ENCODE measurements around the gene URB2. TPM values are rescaled to one million over a fixed set of nuclear protein-coding genes. Genes with fewer than 3 reads are reported as not detected.
"Not testable (repeated sequence)": the region's sequence is repeated elsewhere in the genome, so short reads cannot be mapped to it uniquely, and the experiment has no call there.

URB2 gene
- total and polyA plus RNA-seq, 10 donors = 2.1 to 13.6 (median 9.4) TPM

DNA sequence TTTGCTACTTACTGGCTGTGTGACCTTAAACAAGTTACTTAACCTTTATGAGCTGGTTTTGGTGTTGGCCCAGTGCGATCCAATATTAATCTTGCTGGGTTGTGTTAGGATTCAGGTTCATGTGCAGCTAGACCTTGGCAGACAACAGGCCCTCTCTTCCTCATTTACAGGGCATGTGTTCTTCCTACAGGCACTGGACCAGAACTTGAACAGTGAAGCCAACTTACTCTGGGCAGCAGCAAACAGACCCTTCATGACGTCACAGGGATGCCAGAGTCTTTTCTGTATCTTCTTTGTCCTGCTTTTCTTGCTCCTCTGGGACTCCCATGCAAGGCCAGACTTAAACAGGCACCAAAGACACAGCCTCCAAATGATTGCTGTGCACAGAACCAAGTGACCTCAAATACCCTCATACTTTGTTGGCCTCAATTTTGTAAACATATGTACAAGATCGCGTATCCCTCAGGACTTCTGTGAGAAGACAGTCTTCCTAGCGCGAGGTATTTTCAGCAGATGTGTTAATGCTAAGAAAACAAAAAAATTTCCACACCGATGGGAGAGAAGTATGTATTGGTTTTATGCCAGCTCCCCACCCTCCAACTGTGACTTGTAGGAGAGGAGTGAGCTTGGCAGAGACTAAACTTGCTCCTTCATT lies 73.7 kb downstream of the URB2 start:
- Histone ChIP-seq H3K27ac (no peak overlapping the region), H3K4me3 (no peak overlapping the region), H3K9me3 (no peaks in the 10 kb centered on the region), H3K27me3 (replicated peaks in 1 of 7) (peaks cover 0 to under 1% (median 0%) of the 10 kb centered on the region in 7 donors), H3K36me3 (no peaks in the 10 kb centered on the region), H3K4me1 (peaks cover 0 to 4% (median 1%) of the 10 kb centered on the region in 6 donors)
- TF ChIP-seq POLR2A (IDR thresholded peaks at IDR 0.05) (no peak), POLR2AphosphoS5 (IDR thresholded peaks at IDR 0.05) (no peak)
- TF ChIP-seq, protein P1, sequence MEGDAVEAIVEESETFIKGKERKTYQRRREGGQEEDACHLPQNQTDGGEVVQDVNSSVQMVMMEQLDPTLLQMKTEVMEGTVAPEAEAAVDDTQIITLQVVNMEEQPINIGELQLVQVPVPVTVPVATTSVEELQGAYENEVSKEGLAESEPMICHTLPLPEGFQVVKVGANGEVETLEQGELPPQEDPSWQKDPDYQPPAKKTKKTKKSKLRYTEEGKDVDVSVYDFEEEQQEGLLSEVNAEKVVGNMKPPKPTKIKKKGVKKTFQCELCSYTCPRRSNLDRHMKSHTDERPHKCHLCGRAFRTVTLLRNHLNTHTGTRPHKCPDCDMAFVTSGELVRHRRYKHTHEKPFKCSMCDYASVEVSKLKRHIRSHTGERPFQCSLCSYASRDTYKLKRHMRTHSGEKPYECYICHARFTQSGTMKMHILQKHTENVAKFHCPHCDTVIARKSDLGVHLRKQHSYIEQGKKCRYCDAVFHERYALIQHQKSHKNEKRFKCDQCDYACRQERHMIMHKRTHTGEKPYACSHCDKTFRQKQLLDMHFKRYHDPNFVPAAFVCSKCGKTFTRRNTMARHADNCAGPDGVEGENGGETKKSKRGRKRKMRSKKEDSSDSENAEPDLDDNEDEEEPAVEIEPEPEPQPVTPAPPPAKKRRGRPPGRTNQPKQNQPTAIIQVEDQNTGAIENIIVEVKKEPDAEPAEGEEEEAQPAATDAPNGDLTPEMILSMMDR (IDR thresholded peaks at IDR 0.05 in 8 of 11, conservative IDR thresholded peaks at IDR 0.05 in 3 of 11) = no peak
- intact Hi-C loops (cut with DNase I; ENCODE audit: low total_unique reads) = no loop called here
- 62 to 83% (median 76%) methylated on average over 7 of the region's 7 CpGs for WGBS, 5 donors
- no peak for DNase-seq

GRCh38 chr1:229704157-229704556 lies 78.1 kb downstream of the URB2 start:
- no peak for DNase-seq
- Histone ChIP-seq H3K4me3 (no peak overlapping the region), H3K36me3 (no peaks in the 10 kb centered on the region), H3K27ac (no peak overlapping the region), H3K4me1 (no peaks in the 10 kb centered on the region), H3K9me3 (peaks cover 0 to 19% (median 12%) of the 10 kb centered on the region in 8 donors), H3K27me3 (replicated peaks in 1 of 7) (no peaks in the 10 kb centered on the region)
- TF ChIP-seq POLR2A (IDR thresholded peaks at IDR 0.05) = no peak
- TF ChIP-seq, protein P1 (IDR thresholded peaks at IDR 0.05 in 8 of 11, conservative IDR thresholded peaks at IDR 0.05 in 3 of 11) = no peak
- no peak for TF ChIP-seq POLR2AphosphoS5 (IDR thresholded peaks at IDR 0.05)
- WGBS, 5 donors = 56 to 64% (median 59%) methylated on average over 2 of the region's 2 CpGs
- intact Hi-C loops (cut with DNase I; ENCODE audit: low total_unique reads) = no loop called here

- DNase-seq; H3K36me3 ChIP-seq; intact Hi-C loops (cut with DNase I; ENCODE audit: low total_unique reads); H3K27ac ChIP-seq; H3K4me3 ChIP-seq; H3K4me1 ChIP-seq; H3K27me3 ChIP-seq (replicated peaks in 1 of 7): not testable (repeated sequence)
- WGBS, 5 donors = 82 to 93% (median 83%) methylated on average over 2 of the region's 2 CpGs
- peaks cover 0 to 19% (median 12%) of the 10 kb centered on the region in 8 donors for H3K9me3 ChIP-seq
Measured at GRCh38 chr1:229705152-229705551, 79.1 kb downstream of the URB2 start.

- H3K4me1 ChIP-seq; H3K27me3 ChIP-seq (replicated peaks in 1 of 7); H3K4me3 ChIP-seq; intact Hi-C loops (cut with DNase I; ENCODE audit: low total_unique reads); H3K27ac ChIP-seq; DNase-seq; H3K36me3 ChIP-seq: not testable (repeated sequence)
- peaks cover 0 to 19% (median 12%) of the 10 kb centered on the region in 8 donors for H3K9me3 ChIP-seq
- 68 to 79% (median 73%) methylated on average over 6 of the region's 6 CpGs for WGBS, 5 donors
Measured at GRCh38 chr1:229707127-229707526, 81.1 kb downstream of the URB2 start.

- no peak for DNase-seq
- no peak for TF ChIP-seq POLR2AphosphoS5 (IDR thresholded peaks at IDR 0.05)
- no peak for TF ChIP-seq POLR2A (IDR thresholded peaks at IDR 0.05)
- TF ChIP-seq, protein P1 (IDR thresholded peaks at IDR 0.05 in 8 of 11, conservative IDR thresholded peaks at IDR 0.05 in 3 of 11) = no peak
- no peaks in the 10 kb centered on the region for H3K27me3 ChIP-seq (replicated peaks in 1 of 7)
- peaks cover 0 to 19% (median 12%) of the 10 kb centered on the region in 8 donors for H3K9me3 ChIP-seq
- H3K27ac ChIP-seq = no peak overlapping the region
- no peak overlapping the region for H3K4me3 ChIP-seq
- intact Hi-C loops (cut with DNase I; ENCODE audit: low total_unique reads) = loop anchor here (5.0 kb wide), 1 partner anchor 598 kb away; no protein-coding TSS in a partner anchor
- H3K36me3 ChIP-seq = no peaks in the 10 kb centered on the region
- WGBS, 5 donors = 73 to 84% (median 78%) methylated on average over 6 of the region's 6 CpGs
- no peaks in the 10 kb centered on the region for H3K4me1 ChIP-seq
Measured at GRCh38 chr1:229709500-229710013, 83.5 kb downstream of the URB2 start.
